Omental fat pad (tissue), 4 donors: Measurements from ENCODE around the gene ALDH3B2. TPM values are rescaled to one million over a fixed set of nuclear protein-coding genes. Genes with fewer than 3 reads are reported as not detected.

ENCODE experiments used
- ATAC-seq: fragments of 150-250 bp; one replicate; pipeline ENCODE4 v1.9.1; 2016; ENCODE audit warnings: mild to moderate bottlenecking, moderate library complexity; ENCODE audit not compliant: low FRiP score
- DNase-seq: peaks from one replicate; pipeline ENCODE4 v3.0.0-alpha.2; 2019; ENCODE audit warnings: low spot score
- CTCF ChIP-seq, 3 donors: fragments of 450-650 bp; IDR thresholded peaks; one replicate each; pipeline ENCODE4 v1.5.1; 2016 to 2017; ENCODE audit warnings: antibody characterized with exemption in 3 of 3, mild to moderate bottlenecking in 3 of 3, moderate library complexity in 2 of 3
- small RNA-seq: library from RNA; depleted of rRNA; stranded (forward); fragments of <200 nt; gene quantifications from one replicate; pipeline ENCODE3, GENCODE V24; 2016
- total RNA-seq, 4 donors: library from RNA; depleted of rRNA; stranded (reverse); fragments of >200 nt; gene quantifications; one replicate each; pipeline ENCODE4 v1.1.0, GENCODE V29; 2016

ALDH3B2 gene
- total RNA-seq, 4 donors from 2014 or later: not detected

GRCh38 chr11:67613960-67614715, 60.3 kb downstream of the ALDH3B2 start:
- ATAC-seq (peak; percentile 60), DNase-seq (no peak)
- TF ChIP-seq CTCF (IDR thresholded peaks at IDR 0.05): peak in 1 of 3 donors; percentile 48

DNA sequence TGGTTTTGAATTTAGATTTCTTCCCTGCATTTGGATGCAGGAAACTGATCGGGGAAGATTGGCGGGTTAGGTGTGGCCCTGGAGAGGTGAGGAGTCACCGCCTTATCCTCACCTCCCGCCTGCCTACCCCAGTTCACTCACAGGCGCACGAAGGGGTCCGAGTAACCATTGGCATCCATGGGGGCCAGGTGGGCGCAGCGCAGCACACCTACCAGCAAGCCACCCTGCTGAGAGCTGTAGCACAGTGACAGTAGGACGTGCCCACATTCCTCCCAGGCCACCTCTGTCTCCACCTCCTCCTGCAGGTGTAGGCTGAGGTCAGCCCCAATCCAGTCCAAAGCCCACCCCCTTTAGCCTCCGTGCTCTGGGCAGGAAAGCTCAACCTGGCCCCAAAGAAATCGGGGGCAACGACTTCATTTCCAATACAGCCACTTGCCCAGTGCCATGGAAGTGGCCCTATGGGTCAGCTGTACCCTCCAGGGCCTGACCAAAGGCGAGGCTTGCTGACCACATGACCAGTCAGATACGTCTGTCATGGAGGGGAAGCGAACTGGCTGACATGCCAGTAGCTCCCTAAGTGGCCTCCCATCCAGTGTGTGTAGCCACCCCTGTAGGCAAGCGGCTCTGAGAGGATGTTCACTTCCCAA, 61.0 kb downstream of the ALDH3B2 start:
- DNase-seq: no peak
- ATAC-seq: no peak

DNA sequence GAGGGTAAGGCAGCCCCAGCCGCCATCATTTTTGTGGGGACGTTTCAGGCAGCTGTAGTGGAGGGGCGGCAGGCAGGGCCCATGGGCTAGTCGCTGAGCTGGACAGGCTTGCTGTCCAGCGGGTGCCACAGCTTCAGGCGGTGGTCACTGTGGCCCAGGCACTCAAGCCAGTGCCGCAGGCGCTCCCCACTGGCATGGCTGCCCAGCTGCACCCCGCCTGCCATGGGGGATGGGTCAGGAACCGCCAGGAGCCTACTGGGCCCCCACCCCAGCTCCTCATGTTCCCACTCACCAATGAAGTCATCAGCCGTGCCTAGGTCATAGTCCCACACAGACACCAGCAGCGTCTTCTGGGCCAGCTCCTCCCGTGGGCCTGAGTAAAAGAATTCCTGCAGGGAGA, 61.7 kb downstream of the ALDH3B2 start:
- no peak for TF ChIP-seq CTCF (IDR thresholded peaks at IDR 0.05)
- no peak for ATAC-seq
- DNase-seq: no peak

More for the DNA sequence above, 61.0 kb downstream of the ALDH3B2 start:
- no peak for TF ChIP-seq CTCF (IDR thresholded peaks at IDR 0.05)

Small RNA genes within 50 kb of the gene (small RNA-seq; reads per million reads assigned to genes)
- gene RPL37P2: not detected

Other genes with a start within 250 kb of the ALDH3B2 start
- gene RPS6KB2, start 246.1 kb downstream of the ALDH3B2 start, total RNA-seq: 10 to 100 TPM; 27.4 to 45.0 (median 30.7) TPM
- 1 to 10 TPM; 5.5 to 6.7 (median 6.3) TPM for gene PTPRCAP, start 236.9 kb downstream of the ALDH3B2 start, total RNA-seq
- 10 to 100 TPM; 55.9 to 70.9 (median 63.9) TPM for gene CORO1B, start 231.1 kb downstream of the ALDH3B2 start, total RNA-seq
- not detected for gene GPR152, start 221.9 kb downstream of the ALDH3B2 start, total RNA-seq
- gene CABP4, start 219.3 kb downstream of the ALDH3B2 start, total RNA-seq: 1 to 10 TPM in 3 of 4 donors, under 1 TPM in 1; 0.65 to 4.6 (median 3.0) TPM
- 10 to 100 TPM; 33.6 to 56.6 (median 44.0) TPM for gene TMEM134, start 205.4 kb downstream of the ALDH3B2 start, total RNA-seq
- 10 to 100 TPM; 51.2 to 67.5 (median 62.1) TPM for gene AIP, start 191.6 kb downstream of the ALDH3B2 start, total RNA-seq
- 10 to 100 TPM; 15.0 to 58.2 (median 26.6) TPM for gene PITPNM1, start 169.3 kb downstream of the ALDH3B2 start, total RNA-seq
- gene CDK2AP2, start 166.5 kb downstream of the ALDH3B2 start, total RNA-seq: 10 to 100 TPM; 23.5 to 50.5 (median 34.7) TPM
- gene CABP2, start 151.2 kb downstream of the ALDH3B2 start, total RNA-seq: not detected
- 100 to 1,000 TPM; 435 to 948 (median 670) TPM for gene GSTP1, start 90.8 kb downstream of the ALDH3B2 start, total RNA-seq
- gene NDUFV1, start 67.7 kb downstream of the ALDH3B2 start, total RNA-seq: 100 to 1,000 TPM; 143 to 233 (median 165) TPM
- 10 to 100 TPM in 2 of 4 donors, 1 to 10 TPM in 2; 5.5 to 15.4 (median 9.7) TPM for gene NUDT8, start 44.7 kb downstream of the ALDH3B2 start, total RNA-seq
- not detected for gene TBX10, start 34.9 kb downstream of the ALDH3B2 start, total RNA-seq
- not detected for gene ACY3, start 23.9 kb downstream of the ALDH3B2 start, total RNA-seq